Muscle of arm (tissue), 12 donors: ENCODE measurements around the gene PSMC1. TPM values are rescaled to one million over a fixed set of nuclear protein-coding genes. Genes with fewer than 3 reads are reported as not detected.

Source experiments
- DNase-seq: peaks from one replicate; pipeline ENCODE4 v3.0.0-alpha.2; 2013
- polyA plus RNA-seq, 12 donors: library from polyadenylated mRNA; unstranded; fragments of 120-200 nt; gene quantifications; one replicate each; pipeline ENCODE4 v1.2.1, GENCODE V29; 2013; ENCODE audit not compliant: insufficient read length in 12 of 12

The PSMC1 gene
- polyA plus RNA-seq, 12 donors = 63.2 to 134 (median 125) TPM; not detected in 1

GRCh38 chr14:90299408-90299807, 43.1 kb downstream of the PSMC1 start:
- no peak for DNase-seq

- DNase-seq = no peak
Measured at GRCh38 chr14:90300611-90301047, 44.3 kb downstream of the PSMC1 start.

GRCh38 chr14:90301122-90301521, 44.8 kb downstream of the PSMC1 start:
- DNase-seq = no peak

GRCh38 chr14:90301668-90302090, 45.3 kb downstream of the PSMC1 start:
- peak; percentile 52 for DNase-seq

- no peak for DNase-seq
Measured at GRCh38 chr14:90302529-90303303, 46.4 kb downstream of the PSMC1 start.

- no peak for DNase-seq
Measured at GRCh38 chr14:90303473-90303872, 47.1 kb downstream of the PSMC1 start.

- DNase-seq = no peak
Measured at GRCh38 chr14:90304502-90304901, 48.1 kb downstream of the PSMC1 start.

- DNase-seq = no peak
Measured at GRCh38 chr14:90305176-90305601, 48.8 kb downstream of the PSMC1 start.

- no peak for DNase-seq
Measured at GRCh38 chr14:90308561-90308960, 52.2 kb downstream of the PSMC1 start.

- DNase-seq = no peak
Measured at GRCh38 chr14:90317286-90317685, 60.9 kb downstream of the PSMC1 start.

GRCh38 chr14:90318016-90318415, 61.7 kb downstream of the PSMC1 start:
- DNase-seq = no peak

GRCh38 chr14:90319173-90319572, 62.8 kb downstream of the PSMC1 start:
- DNase-seq = no peak

GRCh38 chr14:90319634-90320541, 63.5 kb downstream of the PSMC1 start:
- DNase-seq = no peak

- no peak for DNase-seq
Measured at GRCh38 chr14:90321891-90322290, 65.5 kb downstream of the PSMC1 start.

Other genes starting within 250 kb of the PSMC1 start
- gene KCNK13, start 194.6 kb upstream of the PSMC1 start, polyA plus RNA-seq = 1 to 10 TPM in 1 of 12 donors, under 1 TPM in 9, not detected in 2; 0.19 to 1.0 (median 0.29) TPM
- gene NRDE2, start 75.4 kb downstream of the PSMC1 start, polyA plus RNA-seq = 10 to 100 TPM in 7 of 12 donors, 1 to 10 TPM in 4, not detected in 1; 7.3 to 38.4 (median 11.1) TPM
- gene CALM1, start 140.5 kb downstream of the PSMC1 start, polyA plus RNA-seq = 100 to 1,000 TPM; 208 to 661 (median 301) TPM